Endothelial cell of umbilical vein (primary cell): ENCODE data around the gene NEMP1. TPM values are rescaled to one million over a fixed set of nuclear protein-coding genes. Genes with fewer than 3 reads are reported as not detected.

Experiments
- BruUV-seq: library from RNA; stranded (reverse); fragments of 400-500 nt; replicated peaks from 2 replicates; lab custom pipeline; 2021; lab: Mats Ljungman, UMichigan
- CTCF ChIA-PET: fragments of 300-600, 350-600 bp; sonication (Branson Sonifier 250); formaldehyde crosslinking; loops from one replicate; lab custom pipeline; 2021; ENCODE audit warnings: antibody characterized with exemption, inconsistent platforms; lab: Charles Lee
- POLR2A ChIA-PET: fragments of 300-600, 350-600 bp; sonication (Branson Sonifier 250); formaldehyde crosslinking; loops from one replicate; lab custom pipeline; 2021; ENCODE audit warnings: antibody characterized with exemption, inconsistent platforms; lab: Charles Lee
- DNase-seq: peaks from one replicate; pipeline ENCODE4 v3.0.0-alpha.2; 2011; ENCODE audit warnings: low read depth, low spot score
- FAIRE-seq: peaks from 2 replicates; lab custom pipeline; 2011; peaks lifted over from hg19 to GRCh38; lab: Jason Lieb, UNC
- H2AFZ ChIP-seq: 2 replicates; pipeline ENCODE4 v1.6.0; 2012; ENCODE audit warnings: low read depth, low read length, control low read depth, inconsistent platforms
- H3K27ac ChIP-seq: 2 replicates; pipeline ENCODE4 v1.5.1; 2011; ENCODE audit warnings: low read depth, mild to moderate bottlenecking, control low read depth, low read length, moderate library complexity; ENCODE audit not compliant: insufficient read depth
- H3K27me3 ChIP-seq, 2 experiments: 2 replicates each; pipeline versions ENCODE4 v1.6.0 to v1.6.1; 2011; ENCODE audit warnings: low read length in 2 of 2, mixed read lengths in 1 of 2; ENCODE audit not compliant: control insufficient read depth in 2 of 2, insufficient read depth in 2 of 2
- H3K36me3 ChIP-seq, 2 experiments: 2 replicates in 1 of 2; 3 replicates in 1 of 2; pipeline ENCODE4 v1.5.1; 2011; ENCODE audit warnings: low read length in 2 of 2, mild to moderate bottlenecking in 1 of 2, moderate library complexity in 1 of 2; ENCODE audit not compliant: control insufficient read depth in 2 of 2, insufficient read depth in 2 of 2; ENCODE audit errors: extremely low read depth in 1 of 2
- H3K4me1 ChIP-seq: 3 replicates; pipeline ENCODE4 v1.5.1; 2011; ENCODE audit warnings: mild to moderate bottlenecking, low read length; ENCODE audit not compliant: control insufficient read depth, insufficient read depth; ENCODE audit errors: extremely low read depth
- H3K4me2 ChIP-seq: 2 replicates; pipeline ENCODE4 v1.6.1; 2011; ENCODE audit warnings: low read length, control low read depth, mixed read lengths; ENCODE audit not compliant: insufficient read depth
- H3K4me3 ChIP-seq, 3 experiments: fragments of 200-600 bp in 1 of 3; sonication (generic), shearing (Covaris generic) in 1 of 3; replicated peaks in 1 of 3; 2 replicates each; pipeline ENCODE4 v1.5.1; 2011 to 2016; ENCODE audit warnings: control low read depth in 3 of 3, low read length in 3 of 3, mild to moderate bottlenecking in 2 of 3, inconsistent platforms in 1 of 3, low read depth in 1 of 3, moderate library complexity in 1 of 3; ENCODE audit not compliant: insufficient read depth in 1 of 3
- H3K79me2 ChIP-seq: 2 replicates; pipeline ENCODE4 v1.6.0; 2012; ENCODE audit warnings: low read length, inconsistent platforms; ENCODE audit not compliant: control insufficient read depth, insufficient read depth
- H3K9ac ChIP-seq: replicated peaks from 2 replicates; pipeline ENCODE3; 2011; ENCODE audit warnings: low read length, control low read depth; ENCODE audit not compliant: insufficient read depth; ENCODE audit errors: extremely low read depth
- H3K9me1 ChIP-seq: replicated peaks from 3 replicates; pipeline ENCODE4 v1.6.0; 2011; ENCODE audit warnings: mild to moderate bottlenecking, low read length; ENCODE audit not compliant: control insufficient read depth, insufficient read depth; ENCODE audit errors: extremely low read depth
- H3K9me3 ChIP-seq: replicated peaks from 2 replicates; pipeline ENCODE4 v1.5.1; 2012; ENCODE audit warnings: low read length, inconsistent platforms; ENCODE audit not compliant: control insufficient read depth, insufficient read depth
- H4K20me1 ChIP-seq: replicated peaks from 2 replicates; pipeline ENCODE3; 2011; ENCODE audit warnings: mild to moderate bottlenecking, low read length; ENCODE audit not compliant: control insufficient read depth, insufficient read depth; ENCODE audit errors: extremely low read depth
- FOS ChIP-seq: IDR thresholded peaks from 2 replicates; pipeline ENCODE4 v1.6.1; 2011; ENCODE audit warnings: mild to moderate bottlenecking, low read length, moderate library complexity, borderline replicate concordance; ENCODE audit not compliant: insufficient read depth
- POLR2A ChIP-seq: IDR thresholded peaks from 2 replicates; pipeline ENCODE4 v1.6.1; 2012; ENCODE audit warnings: low read depth, mild to moderate bottlenecking, control low read depth, low read length
- dilution Hi-C: fragments of 300-500 bp; cut with MboI; formaldehyde crosslinking; loops from one replicate; pipeline ENCODE4 v1.15.0; 2019; ENCODE audit warnings: low sequenced_read_pairs; ENCODE audit not compliant: extremely low pct_ligation_motif_present
- intact Hi-C: fragments of 100-400 bp; cut with micrococcal nuclease; formaldehyde crosslinking; loops from one replicate; pipeline ENCODE4 v1.10.0; 2022
- polyA plus RNA-seq, 4 experiments: library from polyadenylated mRNA; depleted of rRNA in 3 of 4; stranded (reverse) in 3 of 4; unstranded in 1 of 4; fragments of >200 nt; gene quantifications; 2 replicates each; pipeline versions ENCODE4 v1.2.1 to v1.2.3, GENCODE V29; 2011 to 2012; ENCODE audit warnings: missing spikeins in 1 of 4
- total RNA-seq: library from RNA; stranded (reverse); gene quantifications from 2 replicates; pipeline ENCODE4 v1.2.3, GENCODE V29; 2021
- TF ChIP-seq, protein P1 (sequence below), 2 donors: IDR thresholded peaks; 1 replicate in 1 of 2; 2 replicates in 1 of 2; pipeline ENCODE4 v1.5.1; 2011; ENCODE audit warnings: low read length in 2 of 2, mild to moderate bottlenecking in 2 of 2, moderate library complexity in 2 of 2, control low read depth in 1 of 2, inconsistent platforms in 1 of 2, low read depth in 1 of 2; ENCODE audit not compliant: insufficient read depth in 1 of 2; ENCODE audit errors: extremely low read depth in 1 of 2
- TF ChIP-seq, protein P2 (sequence below): IDR thresholded peaks from 2 replicates; pipeline ENCODE4 v1.6.1; 2011; ENCODE audit not compliant: insufficient read depth, insufficient read length

Gene NEMP1
- total and polyA plus RNA-seq, 2 donors (not counting 3 experiments of a cell fraction or from before 2014, with no cell fraction given) = 10.8 to 21.5 TPM

DNA sequence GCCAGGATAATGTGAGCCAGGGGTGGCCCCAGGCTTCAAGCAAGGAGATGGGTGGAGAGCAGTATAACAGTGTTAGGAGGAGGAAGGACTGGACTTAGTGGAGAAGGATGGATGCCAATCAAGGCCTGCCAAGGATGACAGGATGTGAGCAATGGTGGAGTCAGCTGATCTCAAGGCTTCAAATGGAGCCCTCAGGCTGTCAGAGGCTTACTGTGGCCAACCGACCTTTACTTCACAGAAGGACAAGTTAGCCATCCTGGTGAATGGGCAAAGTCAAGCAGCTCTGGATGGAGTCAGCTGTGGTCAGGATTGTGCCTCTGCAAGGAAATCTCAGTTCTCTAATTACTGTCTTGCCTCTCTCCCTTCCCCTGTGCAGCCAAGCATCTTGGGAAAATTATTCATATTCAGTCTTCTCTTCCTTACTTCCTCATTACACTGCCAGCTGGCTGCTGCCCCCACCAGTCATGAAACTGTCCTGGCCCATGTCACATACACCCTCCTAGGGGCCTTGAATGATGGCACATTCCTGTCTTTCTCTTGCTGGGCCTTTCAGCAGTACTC, 40.2 kb upstream of the NEMP1 start:
- peak; percentile 12 for FAIRE-seq
- CTCF ChIA-PET = interaction anchor here (1.0 to 18.0 kb wide), 3 partner anchors 49 to 64 kb away, joined by 4 to 429 read pairs (median 5); no protein-coding TSS in a partner anchor

More for the DNA sequence above, 40.2 kb upstream of the NEMP1 start:
- Histone ChIP-seq H2AFZ (no peak overlapping the region), H3K27me3 (peaks cover 6% of the 10 kb centered on the region in 2 experiments), H3K9me1 (no peaks in the 10 kb centered on the region), H3K9me3 (no peaks in the 10 kb centered on the region), H3K4me3 (no peak overlapping the region), H3K4me1 (no peaks in the 10 kb centered on the region), H3K79me2 (no peaks in the 10 kb centered on the region), H3K27ac (no peak overlapping the region), H4K20me1 (no peaks in the 10 kb centered on the region), H3K9ac (no peak overlapping the region), H3K36me3 (no peaks in the 10 kb centered on the region), H3K4me2 (no peak overlapping the region)
- intact Hi-C loops = no loop called here
- dilution Hi-C loops = no loop called here
- BruUV-seq = no TSS peak
- TF ChIP-seq, protein P1, sequence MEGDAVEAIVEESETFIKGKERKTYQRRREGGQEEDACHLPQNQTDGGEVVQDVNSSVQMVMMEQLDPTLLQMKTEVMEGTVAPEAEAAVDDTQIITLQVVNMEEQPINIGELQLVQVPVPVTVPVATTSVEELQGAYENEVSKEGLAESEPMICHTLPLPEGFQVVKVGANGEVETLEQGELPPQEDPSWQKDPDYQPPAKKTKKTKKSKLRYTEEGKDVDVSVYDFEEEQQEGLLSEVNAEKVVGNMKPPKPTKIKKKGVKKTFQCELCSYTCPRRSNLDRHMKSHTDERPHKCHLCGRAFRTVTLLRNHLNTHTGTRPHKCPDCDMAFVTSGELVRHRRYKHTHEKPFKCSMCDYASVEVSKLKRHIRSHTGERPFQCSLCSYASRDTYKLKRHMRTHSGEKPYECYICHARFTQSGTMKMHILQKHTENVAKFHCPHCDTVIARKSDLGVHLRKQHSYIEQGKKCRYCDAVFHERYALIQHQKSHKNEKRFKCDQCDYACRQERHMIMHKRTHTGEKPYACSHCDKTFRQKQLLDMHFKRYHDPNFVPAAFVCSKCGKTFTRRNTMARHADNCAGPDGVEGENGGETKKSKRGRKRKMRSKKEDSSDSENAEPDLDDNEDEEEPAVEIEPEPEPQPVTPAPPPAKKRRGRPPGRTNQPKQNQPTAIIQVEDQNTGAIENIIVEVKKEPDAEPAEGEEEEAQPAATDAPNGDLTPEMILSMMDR (IDR thresholded peaks at IDR 0.05; ENCODE audit: extremely low read depth in 1 of 2, insufficient read depth in 1 of 2, low read depth in 1 of 2, low read length in 2 of 2) = no peak
- TF ChIP-seq POLR2A = no peak
- TF ChIP-seq, protein P2, sequence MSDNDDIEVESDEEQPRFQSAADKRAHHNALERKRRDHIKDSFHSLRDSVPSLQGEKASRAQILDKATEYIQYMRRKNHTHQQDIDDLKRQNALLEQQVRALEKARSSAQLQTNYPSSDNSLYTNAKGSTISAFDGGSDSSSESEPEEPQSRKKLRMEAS = no peak
- peak; percentile 18 for TF ChIP-seq FOS
- no peak for DNase-seq
- POLR2A ChIA-PET = no interaction called here
